HepG2 (cell line): Measurements from ENCODE around the gene EED. TPM values are rescaled to one million over a fixed set of nuclear protein-coding genes. Genes with fewer than 3 reads are reported as not detected.

Experiments
- ATF5 ChIP-seq: sonication (generic); formaldehyde crosslinking; IDR thresholded peaks from 2 replicates; pipeline ENCODE4 v1.4.0; 2020; ENCODE audit warnings: mild to moderate bottlenecking, low read depth, missing genetic modification reagents
- FOSL2 ChIP-seq: sonication (generic); formaldehyde crosslinking; IDR thresholded peaks from 2 replicates; pipeline ENCODE4 v1.4.0; 2020; ENCODE audit warnings: missing genetic modification reagents
- HINFP ChIP-seq: sonication (generic); formaldehyde crosslinking; IDR thresholded peaks from 2 replicates; pipeline ENCODE4 v1.4.0; 2020; ENCODE audit warnings: low read depth, mild to moderate bottlenecking, missing genetic modification reagents
- HNRNPUL1 ChIP-seq: fragments of 200-400 bp; formaldehyde crosslinking; IDR thresholded peaks from 2 replicates; pipeline ENCODE4 v1.6.1; 2017; ENCODE audit warnings: low read depth, mild to moderate bottlenecking, low read length, moderate library complexity
- IRF2 ChIP-seq: IDR thresholded peaks from 2 replicates; pipeline ENCODE4 v1.6.1; 2018; ENCODE audit warnings: missing genetic modification reagents, missing compliant biosample characterization
- JUND ChIP-seq: sonication (generic); formaldehyde crosslinking; IDR thresholded peaks from 2 replicates; pipeline ENCODE4 v1.8.0; 2022; ENCODE audit warnings: mild to moderate bottlenecking, missing genetic modification reagents
- KDM6A ChIP-seq: IDR thresholded peaks from 2 replicates; pipeline ENCODE4 v1.6.1; 2016; ENCODE audit warnings: low read depth
- KMT2B ChIP-seq: IDR thresholded peaks from 2 replicates; pipeline ENCODE4 v1.6.1; 2016; ENCODE audit warnings: missing genetic modification reagents, missing compliant biosample characterization
- MAZ ChIP-seq, 2 experiments: sonication (generic) in 1 of 2; formaldehyde crosslinking in 1 of 2; IDR thresholded peaks; 2 replicates each; pipeline versions ENCODE4 v1.5.0 to v1.6.1; 2012 to 2020; ENCODE audit warnings: low read depth in 2 of 2, mild to moderate bottlenecking in 2 of 2, borderline replicate concordance in 1 of 2, improper control_type of control experiment in 1 of 2, low read length in 1 of 2, missing genetic modification reagents in 1 of 2, moderate library complexity in 1 of 2
- MEF2D ChIP-seq: sonication (generic); formaldehyde crosslinking; IDR thresholded peaks from 2 replicates; pipeline ENCODE4 v1.5.1; 2020; ENCODE audit warnings: mild to moderate bottlenecking, missing genetic modification reagents
- MZF1 ChIP-seq: sonication (generic); formaldehyde crosslinking; IDR thresholded peaks from 2 replicates; pipeline ENCODE4 v1.8.1; 2023; ENCODE audit warnings: mild to moderate bottlenecking, missing genetic modification reagents, borderline replicate concordance
- NFE2L1 ChIP-seq: sonication (generic); formaldehyde crosslinking; IDR thresholded peaks from 2 replicates; pipeline ENCODE4 v1.4.0; 2020; ENCODE audit warnings: missing genetic modification reagents, mild to moderate bottlenecking, borderline replicate concordance
- POGK ChIP-seq: sonication (generic); formaldehyde crosslinking; conservative IDR thresholded peaks from 2 replicates; pipeline ENCODE4 v1.8.0; 2022; ENCODE audit warnings: mild to moderate bottlenecking, moderate library complexity, missing genetic modification reagents
- POLR2AphosphoS5 ChIP-seq: IDR thresholded peaks from 2 replicates; pipeline ENCODE4 v1.6.1; 2012; ENCODE audit warnings: low read depth, low read length
- SP1 ChIP-seq, 2 experiments: fragments of 450-650 bp in 1 of 2; sonication (generic) in 1 of 2; formaldehyde crosslinking in 1 of 2; IDR thresholded peaks; 2 replicates each; pipeline versions ENCODE4 v1.4.0 to v1.6.1; 2016 to 2020; ENCODE audit warnings: missing genetic modification reagents in 1 of 2
- STAT5B ChIP-seq: sonication (generic); formaldehyde crosslinking; IDR thresholded peaks from 2 replicates; pipeline ENCODE4 v1.4.0; 2020; ENCODE audit warnings: missing genetic modification reagents
- THAP11 ChIP-seq: IDR thresholded peaks from 2 replicates; pipeline ENCODE4 v1.6.1; 2016; ENCODE audit warnings: missing biosample characterization, missing genetic modification reagents
- ZBTB34 ChIP-seq: sonication (generic); formaldehyde crosslinking; IDR thresholded peaks from 2 replicates; pipeline ENCODE4 v1.8.0; 2022; ENCODE audit warnings: mild to moderate bottlenecking, missing genetic modification reagents
- ZEB1 ChIP-seq: IDR thresholded peaks from 2 replicates; pipeline ENCODE4 v1.6.1; 2012; ENCODE audit warnings: mild to moderate bottlenecking, low read depth, inconsistent platforms; ENCODE audit not compliant: insufficient replicate concordance
- ZNF335 ChIP-seq: sonication (generic); formaldehyde crosslinking; IDR thresholded peaks from 2 replicates; pipeline ENCODE4 v1.4.0; 2020; ENCODE audit warnings: missing genetic modification reagents
- ZNF343 ChIP-seq: sonication (generic); formaldehyde crosslinking; IDR thresholded peaks from 2 replicates; pipeline ENCODE4 v1.4.0; 2020; ENCODE audit warnings: mild to moderate bottlenecking, missing genetic modification reagents
- ZNF546 ChIP-seq: sonication (generic); formaldehyde crosslinking; conservative IDR thresholded peaks from 2 replicates; pipeline ENCODE4 v1.8.1; 2023; ENCODE audit warnings: mild to moderate bottlenecking, missing genetic modification reagents
- ZNF629 ChIP-seq: sonication (generic); formaldehyde crosslinking; conservative IDR thresholded peaks from 2 replicates; pipeline ENCODE4 v1.5.0; 2020; ENCODE audit warnings: missing genetic modification reagents
- ZNF879 ChIP-seq: sonication (generic); formaldehyde crosslinking; IDR thresholded peaks from 2 replicates; pipeline ENCODE4 v1.8.1; 2023; ENCODE audit warnings: missing genetic modification reagents
- polyA plus RNA-seq, 8 experiments: library from polyadenylated mRNA; depleted of rRNA in 3 of 8; stranded (reverse) in 7 of 8; unstranded in 1 of 8; fragments of >200 nt; fragmentation: Illumina TruSeq in 4 of 8; extraction: Trizol in 4 of 8; gene quantifications; 2 replicates each; pipeline versions ENCODE4 v1.2.1 to v1.2.3, GENCODE V29; 2011 to 2016; ENCODE audit warnings: low read depth in 4 of 8, missing spikeins in 1 of 8, mixed read lengths in 1 of 8; ENCODE audit not compliant: insufficient read depth in 1 of 8
- total RNA-seq, 5 experiments: library from RNA; depleted of rRNA; stranded (reverse); fragments of >200 nt; fragmentation: Illumina TruSeq; extraction: Trizol; gene quantifications; 2 replicates each; pipeline ENCODE4 v1.2.3, GENCODE V29; 2016; ENCODE audit warnings: low read depth in 1 of 5

Gene EED
- total and polyA plus RNA-seq, 2 of the 13 experiments (the other 11 are each of a cell fraction or from before 2014, with no cell fraction given): 11.0 to 28.4 TPM

GRCh38 chr11:86205421-86206336 lies 38.9 kb upstream of the EED start (continued):
- TF ChIP-seq HNRNPUL1 (no peak), MEF2D (no peak), HINFP (CRISPR knock-in tag) (no peak), STAT5B (no peak), THAP11 (0 out of 2 replicates have a peak, but pooled peaks have one; percentile 30), ZNF629 (CRISPR knock-in tag) (no peak), MZF1 (CRISPR knock-in tag) (no peak), FOSL2 (peak; percentile 30; the same call in 1 of the 2 replicates), POLR2AphosphoS5 (no peak), KDM6A (no peak), ZEB1 (no peak), ATF5 (CRISPR knock-in tag) (no peak), NFE2L1 (CRISPR knock-in tag) (no peak), SP1 (IDR thresholded peaks at IDR 0.05) (no peak), SP1 (CRISPR knock-in tag; IDR thresholded peaks at IDR 0.05) (no peak), POGK (CRISPR knock-in tag) (no peak), ZNF879 (no peak), JUND (CRISPR knock-in tag) (no peak), KMT2B (CRISPR knock-in tag) (no peak), ZNF335 (CRISPR knock-in tag) (no peak), MAZ (IDR thresholded peaks at IDR 0.05; ENCODE audit: borderline replicate concordance, low read depth, low read length) (no peak), MAZ (CRISPR knock-in tag; IDR thresholded peaks at IDR 0.05; ENCODE audit: low read depth) (no peak), ZNF343 (CRISPR knock-in tag) (no peak), ZBTB34 (CRISPR knock-in tag) (no peak), ZNF546 (CRISPR knock-in tag) (no peak), IRF2 (CRISPR knock-in tag) (no peak)
